Upper lobe of right lung (tissue), 1 donor: ENCODE data around the gene AIDA. TPM values are rescaled to one million over a fixed set of nuclear protein-coding genes. Genes with fewer than 3 reads are reported as not detected.
"Not testable (repeated sequence)": the region's sequence is repeated elsewhere in the genome, so short reads cannot be mapped to it uniquely, and the experiment has no call there.

Source experiments
- ATAC-seq: fragments of 200-7000 bp; cut with Tn5 transposase; one replicate; pipeline ENCODE4 v1.9.1; 2020; ENCODE audit warnings: mild to moderate bottlenecking, moderate library complexity
- DNase-seq: peaks from one replicate; pipeline ENCODE4 v3.0.0-alpha.2; 2020
- H3K27ac ChIP-seq: fragments of 200-600 bp; one replicate; pipeline ENCODE4 v1.8.0; 2022
- H3K27me3 ChIP-seq: fragments of 200-600 bp; one replicate; pipeline ENCODE4 v1.8.0; 2022; ENCODE audit warnings: mild to moderate bottlenecking
- H3K36me3 ChIP-seq: fragments of 200-600 bp; one replicate; pipeline ENCODE4 v1.8.0; 2022
- H3K4me1 ChIP-seq: fragments of 200-600 bp; one replicate; pipeline ENCODE4 v1.8.0; 2022
- H3K4me3 ChIP-seq: fragments of 200-600 bp; one replicate; pipeline ENCODE4 v1.8.0; 2022; ENCODE audit warnings: mild to moderate bottlenecking
- H3K9me3 ChIP-seq: fragments of 200-600 bp; one replicate; pipeline ENCODE4 v1.8.0; 2022
- CTCF ChIP-seq: fragments of 200-600 bp; IDR thresholded peaks from one replicate; pipeline ENCODE4 v1.8.0; 2022; ENCODE audit warnings: antibody characterized with exemption
- intact Hi-C: fragments of 100-400 bp; cut with DNase I; formaldehyde crosslinking; loops from one replicate; pipeline ENCODE4 v1.11.0; 2022
- total RNA-seq: library from RNA; stranded (reverse); fragmentation: NEBNext Ultra II Directional; extraction: Animal tissue kit (Norgen Biotek cat#: 25700); gene quantifications from one replicate; pipeline ENCODE4 v1.2.1, GENCODE V29; 2021
- donor health status: DM: no; HTN: yes; CAD: no; lungs with severe emphysema.

AIDA gene
- total RNA-seq, 1 donor from 2014 or later = 91.3 TPM

DNA sequence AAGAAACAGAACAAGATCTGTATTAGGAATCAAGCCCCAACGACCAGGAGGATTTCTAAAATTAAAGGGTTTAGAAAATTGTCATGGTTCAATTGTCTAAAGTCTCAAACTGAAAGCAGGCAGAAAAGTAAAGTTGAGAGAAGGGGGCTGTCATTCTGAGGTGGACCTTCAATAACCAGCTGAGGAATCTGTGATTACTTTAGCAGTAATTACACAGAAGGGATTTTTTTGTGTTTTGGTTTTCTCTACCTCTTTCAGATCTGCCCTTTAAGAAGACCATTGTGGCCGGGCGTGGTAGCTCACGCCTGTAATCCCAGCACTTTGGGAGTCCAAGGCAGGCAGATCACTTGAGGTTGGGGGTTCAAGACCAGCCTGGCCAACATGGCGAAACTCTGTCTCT, 17.4 kb downstream of the AIDA start:
- intact Hi-C loops = no loop called here
- H3K36me3 ChIP-seq = peaks cover 37% of the 10 kb centered on the region
- H3K4me1 ChIP-seq = no peaks in the 10 kb centered on the region
- no peak for TF ChIP-seq CTCF
- H3K9me3 ChIP-seq = no peaks in the 10 kb centered on the region
- ATAC-seq (no peak), DNase-seq (no peak)
- no peak overlapping the region for H3K27ac ChIP-seq
- H3K27me3 ChIP-seq = no peaks in the 10 kb centered on the region
- H3K4me3 ChIP-seq = no peak overlapping the region

DNA sequence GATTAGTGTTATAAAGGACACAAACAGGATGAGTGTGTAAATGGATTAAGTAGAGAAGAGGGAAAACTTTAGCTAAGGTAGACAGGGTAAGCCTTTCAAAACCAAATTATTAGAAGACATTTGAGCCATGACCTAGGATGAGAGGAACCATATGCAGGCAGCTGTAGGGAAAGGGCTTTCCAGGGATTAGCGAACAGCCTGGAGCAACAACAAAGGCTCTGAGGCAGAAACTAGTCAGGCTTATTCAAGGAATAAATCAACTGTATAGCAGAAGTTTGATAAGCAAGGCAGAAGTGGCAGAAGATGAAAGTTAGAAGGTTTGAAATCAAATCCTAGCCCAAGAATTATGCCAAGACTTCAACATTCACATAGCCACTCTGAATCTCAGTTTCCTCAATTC, 21.3 kb downstream of the AIDA start:
- no peaks in the 10 kb centered on the region for H3K9me3 ChIP-seq
- no peak for ATAC-seq

GRCh38 chr1:222680080-222680479, 32.2 kb downstream of the AIDA start:
- no peak overlapping the region for H3K4me3 ChIP-seq
- no peaks in the 10 kb centered on the region for H3K4me1 ChIP-seq
- H3K27ac ChIP-seq = no peak overlapping the region
- H3K27me3 ChIP-seq = no peaks in the 10 kb centered on the region
- H3K36me3 ChIP-seq = peaks cover 64% of the 10 kb centered on the region
- no peak for TF ChIP-seq CTCF
- no peak for ATAC-seq
- H3K9me3 ChIP-seq = no peaks in the 10 kb centered on the region
- intact Hi-C loops = no loop called here
- no peak for DNase-seq

More for the DNA sequence above, 21.3 kb downstream of the AIDA start:
- Histone ChIP-seq H3K4me1 (no peaks in the 10 kb centered on the region), H3K27ac (no peak overlapping the region), H3K4me3 (no peak overlapping the region), H3K36me3 (peaks cover 50% of the 10 kb centered on the region), H3K27me3 (no peaks in the 10 kb centered on the region)
- no peak for DNase-seq
- TF ChIP-seq CTCF = no peak
- intact Hi-C loops = no loop called here

GRCh38 chr1:222670110-222670509, 42.2 kb downstream of the AIDA start:
- TF ChIP-seq CTCF = no peak
- H3K4me1 ChIP-seq = no peaks in the 10 kb centered on the region
- no peak overlapping the region for H3K27ac ChIP-seq
- ATAC-seq (no peak), DNase-seq (no peak)
- no peaks in the 10 kb centered on the region for H3K27me3 ChIP-seq
- H3K9me3 ChIP-seq = no peaks in the 10 kb centered on the region
- no peak overlapping the region for H3K4me3 ChIP-seq
- intact Hi-C loops = no loop called here
- H3K36me3 ChIP-seq = peaks cover 79% of the 10 kb centered on the region

DNA sequence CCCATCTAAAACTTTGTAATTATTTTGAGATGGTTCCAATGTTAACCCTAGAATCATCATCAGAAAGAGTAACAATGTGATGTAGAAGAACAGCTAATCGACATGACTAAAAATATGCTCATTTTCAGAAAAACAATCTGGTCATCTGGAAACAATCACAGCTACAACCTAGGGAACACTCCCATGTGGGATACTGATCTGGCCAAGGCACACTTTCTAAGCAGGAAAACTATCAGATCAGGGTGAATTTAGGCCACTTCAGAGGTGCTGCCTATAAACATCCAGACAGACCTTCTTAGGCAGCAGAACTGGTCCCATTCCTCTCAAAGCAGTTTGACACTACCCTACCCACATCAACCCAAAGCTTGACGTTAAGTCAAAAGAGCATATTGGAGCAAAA, 43.2 kb downstream of the AIDA start:
- H3K9me3 ChIP-seq, ATAC-seq, H3K27me3 ChIP-seq, H3K4me1 ChIP-seq, DNase-seq, H3K27ac ChIP-seq, intact Hi-C loops, H3K4me3 ChIP-seq: not testable (repeated sequence)
- peaks cover 79% of the 10 kb centered on the region for H3K36me3 ChIP-seq

- DNase-seq, H3K4me1 ChIP-seq, H3K9me3 ChIP-seq, H3K4me3 ChIP-seq, H3K27ac ChIP-seq, intact Hi-C loops, ATAC-seq, H3K27me3 ChIP-seq: not testable (repeated sequence)
- H3K36me3 ChIP-seq = peaks cover 79% of the 10 kb centered on the region
Observed at GRCh38 chr1:222668184-222668583, 44.1 kb downstream of the AIDA start.

DNA sequence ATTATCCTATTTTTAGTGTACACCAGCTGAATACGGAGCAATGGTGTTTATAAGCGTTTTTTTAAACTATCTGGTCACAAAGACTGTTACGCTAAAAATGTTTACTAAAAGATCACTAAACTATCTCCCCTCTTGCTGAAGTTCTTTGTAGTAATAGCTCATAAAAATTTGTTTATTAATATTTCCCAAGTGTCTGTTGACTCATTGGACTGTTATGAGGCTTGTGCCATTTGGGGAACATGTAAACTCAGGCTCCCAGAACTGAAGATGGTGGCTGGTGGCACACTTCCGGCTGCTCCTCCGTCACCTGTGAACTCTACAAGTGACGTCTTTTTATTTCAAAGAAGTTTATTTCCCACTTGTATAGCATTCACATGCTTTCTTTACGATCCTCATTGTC, 46.3 kb downstream of the AIDA start:
- no peak for DNase-seq
- intact Hi-C loops = no loop called here
- Histone ChIP-seq H3K36me3 (peaks cover 80% of the 10 kb centered on the region), H3K27ac (no peak overlapping the region), H3K9me3 (no peaks in the 10 kb centered on the region), H3K4me3 (no peak overlapping the region), H3K27me3 (no peaks in the 10 kb centered on the region), H3K4me1 (no peaks in the 10 kb centered on the region)
- ATAC-seq = no peak
- no peak for TF ChIP-seq CTCF
